ENCODE measurements around the gene RNF31.

DNA sequence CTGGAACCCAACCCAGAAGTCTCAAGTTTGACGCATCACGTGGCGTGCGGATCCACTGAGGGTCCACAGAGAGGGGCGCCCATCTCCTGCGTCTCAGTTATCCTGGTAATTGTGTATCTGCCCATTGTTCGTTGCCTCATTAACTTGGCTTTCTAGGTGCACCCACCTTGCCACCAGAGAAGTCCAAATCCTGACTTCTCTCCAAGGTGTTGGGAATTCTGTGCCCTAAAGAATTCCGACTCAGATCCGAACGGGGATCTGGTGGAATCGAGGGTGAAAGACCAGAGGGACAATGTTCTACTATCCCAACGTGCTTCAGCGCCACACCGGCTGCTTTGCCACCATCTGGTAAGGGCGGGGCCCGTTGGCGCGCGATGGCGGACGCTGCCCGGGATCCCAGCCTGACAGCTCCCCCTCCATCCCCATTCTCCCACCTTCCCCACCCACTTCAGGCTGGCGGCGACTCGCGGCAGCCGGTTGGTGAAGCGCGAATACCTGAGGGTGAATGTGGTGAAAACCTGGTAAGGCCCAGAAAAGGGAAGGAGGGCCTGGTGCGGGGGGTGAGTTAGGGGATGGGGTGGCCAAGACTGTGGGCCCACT lies 25.1 kb downstream of the RNF31 start:
- TF ChIP-seq POLR2AphosphoS5 (IDR thresholded peaks at IDR 0.05) (no peak), CTCF (IDR thresholded peaks at IDR 0.05) (no peak)

Measured in transverse colon (tissue), 4 donors.